Activated CD8-positive, alpha-beta T cell treated with anti-CD3 and anti-CD28 coated beads for 36 hours (primary cell): ENCODE results near the gene MTUS2. TPM values are rescaled to one million over a fixed set of nuclear protein-coding genes. Genes with fewer than 3 reads are reported as not detected.

Experiments
- ATAC-seq: fragments of 200-7000 bp; cut with Tn5 transposase; one replicate; pipeline ENCODE4 v1.10.0; 2021; ENCODE audit warnings: mild to moderate bottlenecking, moderate library complexity
- CTCF ChIA-PET: fragments of 350-600 bp; sonication (Branson Sonifier 250); formaldehyde crosslinking; loops from one replicate; lab custom pipeline; 2021; ENCODE audit warnings: antibody characterized with exemption; lab: Charles Lee
- POLR2A ChIA-PET: fragments of 350-600 bp; sonication (Branson Sonifier 250); formaldehyde crosslinking; loops from one replicate; lab custom pipeline; 2021; ENCODE audit warnings: antibody characterized with exemption; lab: Charles Lee
- DNase-seq: peaks from one replicate; pipeline ENCODE4 v3.0.0-alpha.2; 2020
- H3K27ac Mint-ChIP-seq: one replicate; pipeline ENCODE4 v1.8.0; 2021; ENCODE audit warnings: mild to moderate bottlenecking, mixed read lengths
- H3K27me3 Mint-ChIP-seq: one replicate; pipeline ENCODE4 v1.8.0; 2021; ENCODE audit warnings: mixed read lengths
- H3K36me3 Mint-ChIP-seq: one replicate; pipeline ENCODE4 v1.8.0; 2021; ENCODE audit warnings: low read depth, mixed read lengths
- H3K4me1 Mint-ChIP-seq: one replicate; pipeline ENCODE4 v1.8.0; 2021; ENCODE audit warnings: low read depth, mixed read lengths
- H3K4me3 Mint-ChIP-seq: one replicate; pipeline ENCODE4 v1.8.0; 2021; ENCODE audit warnings: mild to moderate bottlenecking, moderate library complexity, mixed read lengths
- H3K9me3 Mint-ChIP-seq: one replicate; pipeline ENCODE4 v1.8.0; 2021; ENCODE audit warnings: mixed read lengths
- CTCF ChIP-seq: fragments of 200-600 bp; IDR thresholded peaks from one replicate; pipeline ENCODE4 v1.8.0; 2022; ENCODE audit warnings: antibody characterized with exemption, mild to moderate bottlenecking
- intact Hi-C: fragments of 100-400 bp; cut with micrococcal nuclease; formaldehyde crosslinking; loops from one replicate; pipeline ENCODE4 v1.10.0; 2022
- total RNA-seq, 2 experiments: library from RNA; stranded (reverse); gene quantifications; one replicate each; pipeline ENCODE4 v1.2.3, GENCODE V29; 2021

The MTUS2 gene
- total RNA-seq, 2 experiments from 2014 or later, result not detected

- POLR2A ChIA-PET, result no interaction called here
- no peaks in the 10 kb centered on the region for H3K27me3 Mint-ChIP-seq
- H3K4me3 Mint-ChIP-seq, result no peak overlapping the region
- intact Hi-C loops, result no loop called here
- no peaks in the 10 kb centered on the region for H3K36me3 Mint-ChIP-seq
- H3K9me3 Mint-ChIP-seq, result peaks cover 4% of the 10 kb centered on the region
- H3K27ac Mint-ChIP-seq, result no peak overlapping the region
- DNase-seq, result no peak
- peaks cover 2% of the 10 kb centered on the region for H3K4me1 Mint-ChIP-seq
- TF ChIP-seq CTCF, result no peak
- CTCF ChIA-PET, result no interaction called here
- no peak for ATAC-seq
Measured at GRCh38 chr13:29077051-29077813, 257.1 kb downstream of the MTUS2 start.

GRCh38 chr13:29081036-29081435, 260.9 kb downstream of the MTUS2 start:
- no peaks in the 10 kb centered on the region for H3K36me3 Mint-ChIP-seq
- intact Hi-C loops, result no loop called here
- no peak overlapping the region for H3K27ac Mint-ChIP-seq
- H3K4me1 Mint-ChIP-seq, result peaks cover 2% of the 10 kb centered on the region
- ChIA-PET CTCF (no interaction called here), POLR2A (no interaction called here)
- H3K4me3 Mint-ChIP-seq, result no peak overlapping the region
- DNase-seq (no peak), ATAC-seq (no peak)
- H3K9me3 Mint-ChIP-seq, result peaks cover 4% of the 10 kb centered on the region
- no peak for TF ChIP-seq CTCF
- H3K27me3 Mint-ChIP-seq, result no peaks in the 10 kb centered on the region

GRCh38 chr13:29081697-29082440, 261.7 kb downstream of the MTUS2 start:
- CTCF ChIA-PET, result interaction anchor here (0.8 kb wide), 1 partner anchor 262 kb away, joined by 3 read pairs; the partner anchor contains the start of gene MTUS2
- no peaks in the 10 kb centered on the region for H3K27me3 Mint-ChIP-seq
- peaks cover 2% of the 10 kb centered on the region for H3K4me1 Mint-ChIP-seq
- DNase-seq, result no peak
- POLR2A ChIA-PET, result no interaction called here
- H3K27ac Mint-ChIP-seq, result no peak overlapping the region
- intact Hi-C loops, result no loop called here
- H3K36me3 Mint-ChIP-seq, result no peaks in the 10 kb centered on the region
- ATAC-seq, result no peak
- peaks cover 4% of the 10 kb centered on the region for H3K9me3 Mint-ChIP-seq
- no peak overlapping the region for H3K4me3 Mint-ChIP-seq
- TF ChIP-seq CTCF, result no peak

GRCh38 chr13:29099781-29100406, 279.8 kb downstream of the MTUS2 start:
- POLR2A ChIA-PET, result no interaction called here
- Mint-ChIP-seq H3K36me3 (no peaks in the 10 kb centered on the region), H3K9me3 (no peaks in the 10 kb centered on the region), H3K4me3 (no peak overlapping the region), H3K27ac (no peak overlapping the region), H3K27me3 (peaks cover 2% of the 10 kb centered on the region), H3K4me1 (no peaks in the 10 kb centered on the region)
- DNase-seq (no peak), ATAC-seq (no peak)
- CTCF ChIA-PET, result no interaction called here
- intact Hi-C loops, result no loop called here
- no peak for TF ChIP-seq CTCF
